ENCODE data around the gene LKAAEAR1. TPM values are rescaled to one million over a fixed set of nuclear protein-coding genes. Genes with fewer than 3 reads are reported as not detected.
"Not testable (repeated sequence)": the region's sequence is repeated elsewhere in the genome, so short reads cannot be mapped to it uniquely, and the experiment has no call there.

LKAAEAR1 gene
- total and polyA plus RNA-seq, 4 donors: 0.51 to 2.3 (median 0.65) TPM

DNA sequence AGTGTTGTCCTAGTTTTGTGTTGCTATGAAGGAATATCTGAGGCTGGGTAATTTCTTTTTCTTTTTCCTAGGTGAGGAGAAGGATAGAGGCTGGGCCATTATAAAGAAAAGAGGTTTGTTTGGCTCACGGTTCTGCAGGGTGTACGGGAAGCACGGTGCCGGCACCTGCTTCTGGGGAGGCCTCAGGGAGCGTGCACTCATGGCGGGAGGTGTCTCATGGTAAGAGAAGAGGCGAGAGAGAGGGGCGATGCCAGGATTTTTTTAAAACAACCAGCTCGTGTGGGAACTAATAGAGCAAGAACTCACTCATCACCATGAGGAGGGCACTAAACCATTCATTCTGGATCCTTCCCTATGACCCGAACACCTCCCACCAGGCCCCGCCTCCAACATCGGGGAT, 37.4 kb upstream of the LKAAEAR1 start:
- H3K4me1 ChIP-seq (ENCODE audit: control insufficient read depth in 5 of 5, insufficient read depth in 5 of 5, low read length in 5 of 5): peaks cover 0 to 5% (median 0%) of the 10 kb centered on the region in 5 donors
- no peaks in the 10 kb centered on the region for H3K27me3 ChIP-seq (ENCODE audit: control insufficient read depth in 3 of 3, insufficient read depth in 3 of 3, low read length in 2 of 3)
- H3K36me3 ChIP-seq (ENCODE audit: control insufficient read depth in 4 of 4, insufficient read depth in 4 of 4, low read length in 4 of 4): no peaks in the 10 kb centered on the region
- 87 to 93% methylated on average over 12 of the region's 12 CpGs for WGBS, 2 donors
- no peak overlapping the region for H3K4me3 ChIP-seq
- no peak overlapping the region for H3K27ac ChIP-seq (ENCODE audit: low read depth in 1 of 2, low read length in 1 of 2)
- TF ChIP-seq, protein P1, sequence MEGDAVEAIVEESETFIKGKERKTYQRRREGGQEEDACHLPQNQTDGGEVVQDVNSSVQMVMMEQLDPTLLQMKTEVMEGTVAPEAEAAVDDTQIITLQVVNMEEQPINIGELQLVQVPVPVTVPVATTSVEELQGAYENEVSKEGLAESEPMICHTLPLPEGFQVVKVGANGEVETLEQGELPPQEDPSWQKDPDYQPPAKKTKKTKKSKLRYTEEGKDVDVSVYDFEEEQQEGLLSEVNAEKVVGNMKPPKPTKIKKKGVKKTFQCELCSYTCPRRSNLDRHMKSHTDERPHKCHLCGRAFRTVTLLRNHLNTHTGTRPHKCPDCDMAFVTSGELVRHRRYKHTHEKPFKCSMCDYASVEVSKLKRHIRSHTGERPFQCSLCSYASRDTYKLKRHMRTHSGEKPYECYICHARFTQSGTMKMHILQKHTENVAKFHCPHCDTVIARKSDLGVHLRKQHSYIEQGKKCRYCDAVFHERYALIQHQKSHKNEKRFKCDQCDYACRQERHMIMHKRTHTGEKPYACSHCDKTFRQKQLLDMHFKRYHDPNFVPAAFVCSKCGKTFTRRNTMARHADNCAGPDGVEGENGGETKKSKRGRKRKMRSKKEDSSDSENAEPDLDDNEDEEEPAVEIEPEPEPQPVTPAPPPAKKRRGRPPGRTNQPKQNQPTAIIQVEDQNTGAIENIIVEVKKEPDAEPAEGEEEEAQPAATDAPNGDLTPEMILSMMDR (IDR thresholded peaks at IDR 0.05; ENCODE audit: control extremely low read depth, extremely low read depth): no peak
- H3K9ac ChIP-seq (ENCODE audit: insufficient read depth in 1 of 2, low read length in 2 of 2): no peak overlapping the region
- DNase-seq (no peak), ATAC-seq (ENCODE audit: insufficient read depth, low FRiP score) (no peak)
- no peaks in the 10 kb centered on the region for H3K9me3 ChIP-seq (ENCODE audit: control insufficient read depth in 4 of 4, insufficient read depth in 3 of 4, low read length in 3 of 4)

DNA sequence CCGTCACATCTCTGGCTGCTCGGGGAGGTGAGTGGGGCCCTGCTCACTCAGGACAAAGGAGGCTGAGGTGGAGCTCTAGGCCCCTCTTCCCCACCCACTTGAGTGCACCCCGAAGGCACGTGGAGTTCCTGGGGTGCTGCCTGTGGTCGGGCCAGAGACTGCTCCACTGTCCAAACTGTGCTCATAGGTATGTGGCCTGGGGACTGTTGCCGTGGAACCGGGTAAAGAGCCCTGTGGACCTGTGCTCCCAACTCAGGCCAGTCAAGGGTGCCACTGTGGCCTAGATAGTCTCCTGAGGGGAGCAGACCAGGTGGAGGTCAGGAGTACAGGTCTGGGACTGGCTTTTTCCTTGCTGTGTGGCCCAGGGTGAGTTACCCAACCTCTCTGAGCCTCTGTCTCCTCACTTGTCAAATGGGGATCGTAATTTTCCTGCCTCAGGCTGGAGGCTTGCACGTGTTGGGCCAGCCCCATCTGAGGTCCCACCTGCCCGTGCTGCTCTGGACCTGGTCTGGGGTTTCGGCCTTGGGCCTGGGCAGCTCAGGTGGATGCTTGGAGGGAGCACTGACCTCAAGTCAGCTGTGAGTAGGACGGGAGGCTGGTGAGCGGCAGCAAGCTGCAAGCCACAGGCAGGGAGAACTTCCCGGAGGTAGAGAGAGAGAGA, 35.6 kb upstream of the LKAAEAR1 start:
- no peak overlapping the region for H3K27ac ChIP-seq (ENCODE audit: low read depth in 1 of 2, low read length in 1 of 2)
- peaks cover 0 to 5% (median 0%) of the 10 kb centered on the region in 5 donors for H3K4me1 ChIP-seq (ENCODE audit: control insufficient read depth in 5 of 5, insufficient read depth in 5 of 5, low read length in 5 of 5)
- TF ChIP-seq, protein P1 (IDR thresholded peaks at IDR 0.05; ENCODE audit: control extremely low read depth, extremely low read depth): no peak
- WGBS, 2 donors: 60 to 62% methylated on average over 13 to 14 of the region's 14 CpGs
- DNase-seq (no peak), ATAC-seq (ENCODE audit: insufficient read depth, low FRiP score) (no peak)
- no peaks in the 10 kb centered on the region for H3K27me3 ChIP-seq (ENCODE audit: control insufficient read depth in 3 of 3, insufficient read depth in 3 of 3, low read length in 2 of 3)
- no peaks in the 10 kb centered on the region for H3K9me3 ChIP-seq (ENCODE audit: control insufficient read depth in 4 of 4, insufficient read depth in 3 of 4, low read length in 3 of 4)
- no peak overlapping the region for H3K4me3 ChIP-seq
- no peak overlapping the region for H3K9ac ChIP-seq (ENCODE audit: insufficient read depth in 1 of 2, low read length in 2 of 2)
- no peaks in the 10 kb centered on the region for H3K36me3 ChIP-seq (ENCODE audit: control insufficient read depth in 4 of 4, insufficient read depth in 4 of 4, low read length in 4 of 4)

DNA sequence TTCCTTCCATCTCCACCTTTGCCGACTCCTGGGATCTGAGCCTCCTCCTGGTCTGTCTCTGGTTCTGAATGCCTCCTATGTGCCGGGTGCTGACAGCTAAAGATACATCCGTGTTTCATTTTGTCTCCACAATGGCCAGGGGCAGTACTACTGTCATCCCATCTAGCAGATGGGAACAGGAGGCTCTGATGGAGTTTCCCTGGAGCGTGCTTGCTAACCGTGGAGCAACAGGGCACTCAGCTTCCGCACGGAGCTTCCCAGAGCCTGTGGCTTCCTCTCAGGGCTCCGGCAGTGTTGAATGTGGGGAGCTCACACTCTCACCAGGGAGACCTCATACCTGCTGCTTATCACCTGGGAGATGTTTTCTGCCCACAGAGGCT, 35.1 kb upstream of the LKAAEAR1 start:
- H3K4me3 ChIP-seq: no peak overlapping the region
- H3K4me1 ChIP-seq (ENCODE audit: control insufficient read depth in 5 of 5, insufficient read depth in 5 of 5, low read length in 5 of 5): peaks cover 0 to 5% (median 0%) of the 10 kb centered on the region in 5 donors
- TF ChIP-seq, protein P1 (IDR thresholded peaks at IDR 0.05; ENCODE audit: control extremely low read depth, extremely low read depth): no peak
- H3K36me3 ChIP-seq (ENCODE audit: control insufficient read depth in 4 of 4, insufficient read depth in 4 of 4, low read length in 4 of 4): no peaks in the 10 kb centered on the region
- no peak overlapping the region for H3K27ac ChIP-seq (ENCODE audit: low read depth in 1 of 2, low read length in 1 of 2)
- DNase-seq (no peak), ATAC-seq (ENCODE audit: insufficient read depth, low FRiP score) (no peak)
- H3K9ac ChIP-seq (ENCODE audit: insufficient read depth in 1 of 2, low read length in 2 of 2): no peak overlapping the region
- no peaks in the 10 kb centered on the region for H3K9me3 ChIP-seq (ENCODE audit: control insufficient read depth in 4 of 4, insufficient read depth in 3 of 4, low read length in 3 of 4)
- H3K27me3 ChIP-seq (ENCODE audit: control insufficient read depth in 3 of 3, insufficient read depth in 3 of 3, low read length in 2 of 3): no peaks in the 10 kb centered on the region
- WGBS, 2 donors: 82 to 89% methylated on average over 8 of the region's 8 CpGs

DNA sequence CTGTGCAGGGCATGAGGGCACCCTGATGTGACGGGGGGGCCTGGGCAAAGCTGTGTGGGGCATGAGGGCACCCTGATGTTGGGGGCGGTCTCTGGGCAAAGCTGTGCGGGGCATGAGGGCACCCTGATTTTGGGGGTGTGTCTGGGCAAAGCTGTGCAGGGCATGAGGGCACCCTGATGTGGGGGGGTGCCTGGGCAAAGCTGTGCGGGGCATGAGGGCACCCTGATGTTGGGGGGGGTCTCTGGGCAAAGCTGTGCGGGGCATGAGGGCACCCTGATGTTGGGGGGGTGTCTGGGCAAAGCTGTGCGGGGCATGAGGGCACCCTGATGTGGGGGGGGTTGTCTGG, 33.2 kb upstream of the LKAAEAR1 start:
- DNase-seq; H3K9ac ChIP-seq (ENCODE audit: insufficient read depth in 1 of 2, low read length in 2 of 2); H3K27me3 ChIP-seq (ENCODE audit: control insufficient read depth in 3 of 3, insufficient read depth in 3 of 3, low read length in 2 of 3); H3K36me3 ChIP-seq (ENCODE audit: control insufficient read depth in 4 of 4, insufficient read depth in 4 of 4, low read length in 4 of 4); H3K4me3 ChIP-seq; H3K4me1 ChIP-seq (ENCODE audit: control insufficient read depth in 5 of 5, insufficient read depth in 5 of 5, low read length in 5 of 5); H3K9me3 ChIP-seq (ENCODE audit: control insufficient read depth in 4 of 4, insufficient read depth in 3 of 4, low read length in 3 of 4); ATAC-seq (ENCODE audit: insufficient read depth, low FRiP score); H3K27ac ChIP-seq (ENCODE audit: low read depth in 1 of 2, low read length in 1 of 2): not testable (repeated sequence)
- WGBS, 2 donors: 87 to 90% methylated on average over 3 to 4 of the region's 6 CpGs
